ENCODE data around the gene DNM3. TPM values are rescaled to one million over a fixed set of nuclear protein-coding genes. Genes with fewer than 3 reads are reported as not detected.
"Not testable (repeated sequence)": the region's sequence is repeated elsewhere in the genome, so short reads cannot be mapped to it uniquely, and the experiment has no call there.

Gene DNM3
- total RNA-seq, 1 experiment from 2014 or later: 2.7 TPM

GRCh38 chr1:172071746-172072145 lies 230.4 kb downstream of the DNM3 start:
- Histone ChIP-seq H3K4me2 (ENCODE audit: insufficient read depth, insufficient read length, low read length) (no peak overlapping the region), H3K9ac (ENCODE audit: extremely low read depth, insufficient read length, low read length) (no peak overlapping the region), H3K56ac (ENCODE audit: insufficient read length, low read depth, low read length) (no peak overlapping the region), H3K23me2 (ENCODE audit: insufficient read length, low read depth, low read length, poor library complexity, severe bottlenecking) (no peaks in the 10 kb centered on the region), H2BK20ac (ENCODE audit: low read depth, low read length, poor library complexity, severe bottlenecking) (no peak overlapping the region), H2BK5ac (ENCODE audit: insufficient read length, low read length) (no peak overlapping the region), H3K4ac (ENCODE audit: low read depth, low read length) (no peak overlapping the region), H2AFZ (ENCODE audit: low read length) (no peak overlapping the region), H3K9me3 (ENCODE audit: control insufficient read depth, low read depth, low read length) (no peaks in the 10 kb centered on the region), H3K23ac (ENCODE audit: insufficient read length, low read depth, low read length) (no peak overlapping the region), H3K27me3 (ENCODE audit: insufficient read depth, low read length) (no peaks in the 10 kb centered on the region), H4K20me1 (ENCODE audit: control insufficient read depth, insufficient read depth, insufficient read length) (no peaks in the 10 kb centered on the region), H3K79me2 (ENCODE audit: insufficient read depth, low read length) (no peaks in the 10 kb centered on the region), H3K27ac (ENCODE audit: insufficient read length, low read depth, low read length) (no peak overlapping the region), H2BK15ac (ENCODE audit: low read depth, low read length) (no peak overlapping the region), H4K91ac (ENCODE audit: insufficient read length, low read depth, low read length) (no peak overlapping the region), H3K14ac (ENCODE audit: insufficient read depth, low read length) (no peak overlapping the region), H2BK120ac (ENCODE audit: low read depth, low read length, poor library complexity, severe bottlenecking) (no peak overlapping the region), H3K79me1 (ENCODE audit: insufficient read depth, low read depth, low read length, poor library complexity, severe bottlenecking) (no peaks in the 10 kb centered on the region), H3K4me1 (ENCODE audit: insufficient read depth, low read length) (no peaks in the 10 kb centered on the region), H3K18ac (ENCODE audit: insufficient read length, low read depth, low read length) (no peak overlapping the region), H3T11ph (ENCODE audit: low read length) (no peak overlapping the region), H4K8ac (replicated peaks; ENCODE audit: insufficient read length, low read depth, low read length) (no peak overlapping the region), H2AK5ac (ENCODE audit: insufficient read length, low read length) (no peak overlapping the region), H4K5ac (ENCODE audit: insufficient read length, low read depth, low read length) (no peak overlapping the region), H2BK12ac (ENCODE audit: insufficient read length, low read depth, low read length) (no peak overlapping the region)
- no peak for TF ChIP-seq CTCF (conservative IDR thresholded peaks at IDR 0.05)
- Mint-ChIP-seq H3K9me3 (no peaks in the 10 kb centered on the region; a peak in 1 of 5 replicates), H3K4me1 (no peaks in the 10 kb centered on the region), H3K27me3 (ENCODE audit: low read depth) (no peaks in the 10 kb centered on the region), H3K4me3 (no peak overlapping the region), H3K36me3 (ENCODE audit: insufficient read depth in 1 of 3, low read depth in 3 of 3) (no peaks in the 10 kb centered on the region), H3K27ac (no peak overlapping the region)
- no CpG with 5 or more reads among the region's 2 CpGs for WGBS (ENCODE audit: extremely low coverage, insufficient read length, low lambda C conversion rate)
- DNase-seq: no peak

- H4K8ac ChIP-seq (replicated peaks; ENCODE audit: insufficient read length, low read depth, low read length); H3K9me3 Mint-ChIP-seq; H3K14ac ChIP-seq (ENCODE audit: insufficient read depth, low read length); H3K4ac ChIP-seq (ENCODE audit: low read depth, low read length); H3K23me2 ChIP-seq (ENCODE audit: insufficient read length, low read depth, low read length, poor library complexity, severe bottlenecking); DNase-seq; H2BK120ac ChIP-seq (ENCODE audit: low read depth, low read length, poor library complexity, severe bottlenecking); H3K27me3 ChIP-seq (ENCODE audit: insufficient read depth, low read length); H2AK5ac ChIP-seq (ENCODE audit: insufficient read length, low read length); H3K18ac ChIP-seq (ENCODE audit: insufficient read length, low read depth, low read length); H3K9ac ChIP-seq (ENCODE audit: extremely low read depth, insufficient read length, low read length); H3T11ph ChIP-seq (ENCODE audit: low read length); H3K23ac ChIP-seq (ENCODE audit: insufficient read length, low read depth, low read length); H2BK15ac ChIP-seq (ENCODE audit: low read depth, low read length); H2BK20ac ChIP-seq (ENCODE audit: low read depth, low read length, poor library complexity, severe bottlenecking); H4K20me1 ChIP-seq (ENCODE audit: control insufficient read depth, insufficient read depth, insufficient read length); H2AFZ ChIP-seq (ENCODE audit: low read length); H3K27me3 Mint-ChIP-seq (ENCODE audit: low read depth); H4K5ac ChIP-seq (ENCODE audit: insufficient read length, low read depth, low read length); H3K56ac ChIP-seq (ENCODE audit: insufficient read length, low read depth, low read length); H3K4me1 Mint-ChIP-seq; H3K4me2 ChIP-seq (ENCODE audit: insufficient read depth, insufficient read length, low read length); H3K79me2 ChIP-seq (ENCODE audit: insufficient read depth, low read length); H3K4me3 Mint-ChIP-seq; H4K91ac ChIP-seq (ENCODE audit: insufficient read length, low read depth, low read length); H3K36me3 Mint-ChIP-seq (ENCODE audit: insufficient read depth in 1 of 3, low read depth in 3 of 3); H3K79me1 ChIP-seq (ENCODE audit: insufficient read depth, low read depth, low read length, poor library complexity, severe bottlenecking); H3K27ac ChIP-seq (ENCODE audit: insufficient read length, low read depth, low read length); H3K9me3 ChIP-seq (ENCODE audit: control insufficient read depth, low read depth, low read length); H2BK5ac ChIP-seq (ENCODE audit: insufficient read length, low read length); H2BK12ac ChIP-seq (ENCODE audit: insufficient read length, low read depth, low read length); H3K27ac Mint-ChIP-seq; H3K4me1 ChIP-seq (ENCODE audit: insufficient read depth, low read length): not testable (repeated sequence)
- no CpG with 5 or more reads among the region's 4 CpGs for WGBS (ENCODE audit: extremely low coverage, insufficient read length, low lambda C conversion rate)
Observed at GRCh38 chr1:172079859-172080258, 238.6 kb downstream of the DNM3 start.
